ENCODE measurements around the gene LIG3. TPM values are rescaled to one million over a fixed set of nuclear protein-coding genes. Genes with fewer than 3 reads are reported as not detected.

The LIG3 gene
- total RNA-seq, 1 experiment from 2014 or later = 30.0 TPM

- DNase-seq = no peak
- Mint-ChIP-seq H3K4me1 (ENCODE audit: low read depth, unreplicated experiment) (peaks cover 44% of the 10 kb centered on the region), H3K4me3 (ENCODE audit: low read depth, unreplicated experiment) (peak overlapping the region; percentile 61), H3K36me3 (ENCODE audit: insufficient read depth, unreplicated experiment) (peaks cover 18% of the 10 kb centered on the region), H3K27ac (ENCODE audit: unreplicated experiment) (peak overlapping the region; percentile 92), H3K9me3 (ENCODE audit: low read depth, unreplicated experiment) (no peaks in the 10 kb centered on the region), H3K27me3 (ENCODE audit: unreplicated experiment) (no peaks in the 10 kb centered on the region)
- BruUV-seq (replicated peaks) = no TSS peak
- TF ChIP-seq, protein P1, sequence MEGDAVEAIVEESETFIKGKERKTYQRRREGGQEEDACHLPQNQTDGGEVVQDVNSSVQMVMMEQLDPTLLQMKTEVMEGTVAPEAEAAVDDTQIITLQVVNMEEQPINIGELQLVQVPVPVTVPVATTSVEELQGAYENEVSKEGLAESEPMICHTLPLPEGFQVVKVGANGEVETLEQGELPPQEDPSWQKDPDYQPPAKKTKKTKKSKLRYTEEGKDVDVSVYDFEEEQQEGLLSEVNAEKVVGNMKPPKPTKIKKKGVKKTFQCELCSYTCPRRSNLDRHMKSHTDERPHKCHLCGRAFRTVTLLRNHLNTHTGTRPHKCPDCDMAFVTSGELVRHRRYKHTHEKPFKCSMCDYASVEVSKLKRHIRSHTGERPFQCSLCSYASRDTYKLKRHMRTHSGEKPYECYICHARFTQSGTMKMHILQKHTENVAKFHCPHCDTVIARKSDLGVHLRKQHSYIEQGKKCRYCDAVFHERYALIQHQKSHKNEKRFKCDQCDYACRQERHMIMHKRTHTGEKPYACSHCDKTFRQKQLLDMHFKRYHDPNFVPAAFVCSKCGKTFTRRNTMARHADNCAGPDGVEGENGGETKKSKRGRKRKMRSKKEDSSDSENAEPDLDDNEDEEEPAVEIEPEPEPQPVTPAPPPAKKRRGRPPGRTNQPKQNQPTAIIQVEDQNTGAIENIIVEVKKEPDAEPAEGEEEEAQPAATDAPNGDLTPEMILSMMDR (IDR thresholded peaks at IDR 0.05; ENCODE audit: unreplicated experiment) = no peak
- CTCF ChIA-PET = interaction anchor here (1.3 kb wide), 1 partner anchor 17 kb away, joined by 4 read pairs; the partner anchor contains the start of gene RFFL
- intact Hi-C loops (cut with micrococcal nuclease; ENCODE audit: unreplicated experiment) = loop anchor here (2.0 kb wide), 1 partner anchor 41 kb away; no protein-coding TSS in a partner anchor
Measured at GRCh38 chr17:35046245-35046644, 65.9 kb downstream of the LIG3 start.

DNA sequence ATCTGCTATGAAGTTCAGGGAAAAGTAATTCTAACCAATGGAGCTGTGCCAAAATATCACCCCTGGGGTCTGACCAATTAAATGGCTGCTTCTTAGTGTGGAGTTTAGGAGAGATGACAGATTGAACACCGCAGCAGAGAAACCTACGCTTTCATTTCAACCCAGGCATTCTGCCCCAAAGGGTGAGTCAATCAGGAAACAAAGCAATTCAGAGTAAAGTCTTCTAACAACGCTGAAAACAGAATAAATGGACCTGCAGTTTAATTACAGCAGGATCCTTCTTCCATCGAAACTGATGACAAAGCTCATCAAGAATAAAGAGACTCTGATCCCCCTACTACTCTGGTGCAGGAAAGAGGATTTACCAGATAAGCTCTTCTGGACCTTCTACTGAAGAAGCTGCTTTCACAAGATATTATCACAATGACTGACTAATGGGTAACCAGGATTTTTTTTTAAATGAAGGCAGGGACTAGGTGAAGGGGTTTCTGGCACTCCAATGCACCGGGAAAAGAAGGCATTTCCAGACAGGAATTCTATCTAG lies 66.5 kb downstream of the LIG3 start:
- CTCF ChIA-PET = interaction anchor here (1.3 kb wide), 1 partner anchor 17 kb away, joined by 4 read pairs; the partner anchor contains the start of gene RFFL
- intact Hi-C loops (cut with micrococcal nuclease; ENCODE audit: unreplicated experiment) = loop anchor here (2.0 kb wide), 1 partner anchor 40 kb away; no protein-coding TSS in a partner anchor

DNA sequence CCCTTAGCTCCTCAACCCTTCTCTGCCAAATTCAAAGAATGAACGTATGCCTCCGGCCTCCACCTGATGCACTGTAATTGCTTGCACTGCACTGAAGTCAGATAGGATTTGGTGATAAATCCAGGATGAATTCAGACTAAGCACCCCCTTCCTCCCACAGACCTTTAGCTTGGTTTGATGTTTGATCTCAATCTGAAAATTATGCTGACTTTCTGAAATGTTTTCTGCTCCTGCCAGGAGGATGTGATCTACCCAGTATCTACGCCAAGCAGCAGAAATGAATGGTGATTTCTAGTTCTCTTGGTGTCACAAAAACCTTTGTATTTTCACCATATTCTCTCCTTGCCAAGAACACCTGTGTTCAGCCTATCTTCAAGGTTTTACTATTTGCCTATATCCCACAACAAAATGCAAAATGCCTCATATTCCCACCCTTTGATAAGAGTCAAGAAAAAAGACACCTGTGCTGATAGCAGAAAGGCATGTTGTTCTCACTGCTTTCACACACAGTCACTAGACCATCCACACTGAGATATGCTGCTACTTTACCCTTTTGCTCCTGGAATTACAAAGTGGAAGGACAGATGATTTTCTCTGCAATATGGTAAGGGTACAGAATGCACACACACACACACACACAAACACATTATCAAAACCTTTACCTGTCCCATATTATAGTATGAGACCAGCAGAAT lies 68.5 kb downstream of the LIG3 start:
- Mint-ChIP-seq H3K27me3 (ENCODE audit: unreplicated experiment) (no peaks in the 10 kb centered on the region), H3K4me1 (ENCODE audit: low read depth, unreplicated experiment) (peaks cover 64% of the 10 kb centered on the region), H3K9me3 (ENCODE audit: low read depth, unreplicated experiment) (no peaks in the 10 kb centered on the region), H3K4me3 (ENCODE audit: low read depth, unreplicated experiment) (no peak overlapping the region), H3K27ac (ENCODE audit: unreplicated experiment) (peak overlapping the region; percentile 4), H3K36me3 (ENCODE audit: insufficient read depth, unreplicated experiment) (peaks cover 18% of the 10 kb centered on the region)
- no peak for DNase-seq
- TF ChIP-seq, protein P1 (IDR thresholded peaks at IDR 0.05; ENCODE audit: unreplicated experiment) = no peak
- intact Hi-C loops (cut with micrococcal nuclease; ENCODE audit: unreplicated experiment) = no loop called here
- no TSS peak for BruUV-seq (replicated peaks)
- CTCF ChIA-PET = no interaction called here

More for the DNA sequence above, 66.5 kb downstream of the LIG3 start:
- peak; percentile 43 for DNase-seq
- Mint-ChIP-seq H3K4me3 (ENCODE audit: low read depth, unreplicated experiment) (peak overlapping the region; percentile 61), H3K27me3 (ENCODE audit: unreplicated experiment) (no peaks in the 10 kb centered on the region), H3K9me3 (ENCODE audit: low read depth, unreplicated experiment) (no peaks in the 10 kb centered on the region), H3K27ac (ENCODE audit: unreplicated experiment) (peak overlapping the region; percentile 92), H3K36me3 (ENCODE audit: insufficient read depth, unreplicated experiment) (peaks cover 18% of the 10 kb centered on the region), H3K4me1 (ENCODE audit: low read depth, unreplicated experiment) (peaks cover 49% of the 10 kb centered on the region)
- TF ChIP-seq, protein P1 (IDR thresholded peaks at IDR 0.05; ENCODE audit: unreplicated experiment) = no peak
- BruUV-seq (replicated peaks) = no TSS peak

- H3K4me1 Mint-ChIP-seq (ENCODE audit: low read depth, unreplicated experiment) = peaks cover 55% of the 10 kb centered on the region
- BruUV-seq (replicated peaks) = no TSS peak
- CTCF ChIA-PET = interaction anchor here (0.7 kb wide), 1 partner anchor 859 kb away, joined by 4 read pairs; no protein-coding TSS in a partner anchor
- intact Hi-C loops (cut with micrococcal nuclease; ENCODE audit: unreplicated experiment) = no loop called here
- peaks cover 17% of the 10 kb centered on the region for H3K36me3 Mint-ChIP-seq (ENCODE audit: insufficient read depth, unreplicated experiment)
- H3K4me3 Mint-ChIP-seq (ENCODE audit: low read depth, unreplicated experiment) = no peak overlapping the region
- H3K27me3 Mint-ChIP-seq (ENCODE audit: unreplicated experiment) = no peaks in the 10 kb centered on the region
- TF ChIP-seq, protein P1 (IDR thresholded peaks at IDR 0.05; ENCODE audit: unreplicated experiment) = no peak
- H3K27ac Mint-ChIP-seq (ENCODE audit: unreplicated experiment) = no peak overlapping the region
- no peak for DNase-seq
- H3K9me3 Mint-ChIP-seq (ENCODE audit: low read depth, unreplicated experiment) = no peaks in the 10 kb centered on the region
Measured at GRCh38 chr17:35050170-35050569, 69.9 kb downstream of the LIG3 start.

Measured in Calu3 (cell line).